Tongue (tissue), 3 donors: ENCODE data around the gene CARS1. TPM values are rescaled to one million over a fixed set of nuclear protein-coding genes. Genes with fewer than 3 reads are reported as not detected.
A peak's percentile ranks its signal among the peaks of the same experiment; 100 is the strongest.

Source experiments
- DNase-seq: peaks from one replicate; pipeline ENCODE4 v3.0.0-alpha.2; 2015
- small RNA-seq: library from RNA; depleted of rRNA; stranded (forward); fragments of <200 nt; gene quantifications from one replicate; pipeline ENCODE3, GENCODE V24; 2014; ENCODE audit warnings: low replicate concordance
- total RNA-seq: library from RNA; depleted of rRNA; stranded (reverse); fragments of >200 nt; gene quantifications from one replicate; pipeline ENCODE4 v1.2.3, GENCODE V29; 2014

Gene CARS1
- total RNA-seq, 1 donor from 2014 or later: 33.7 TPM

GRCh38 chr11:2952290-2952689 is 104.9 kb downstream of the CARS1 start:
- DNase-seq: no peak

- no peak for DNase-seq
Measured at GRCh38 chr11:2951231-2952110, 105.8 kb downstream of the CARS1 start.

Small RNA genes within 50 kb of the gene (small RNA-seq; reads per million reads assigned to genes)
- gene RNU1-91P (not detected), gene SNORA54 (24.1 reads per million, percentile 95 among the genes with 10 or more reads in this experiment)

Other genes starting within 250 kb of the CARS1 start
- 311 TPM for gene CDKN1C, start 171.6 kb downstream of the CARS1 start, total RNA-seq
- gene PHLDA2, start 128.0 kb downstream of the CARS1 start, total RNA-seq: 1.9 TPM
- gene NAP1L4, start 65.1 kb downstream of the CARS1 start, total RNA-seq: 193 TPM
- gene OSBPL5, start 107.9 kb upstream of the CARS1 start, total RNA-seq: 21.8 TPM
- gene MRGPRG, start 161.4 kb upstream of the CARS1 start, total RNA-seq: not detected
- 0.41 TPM for gene MRGPRE, start 175.0 kb upstream of the CARS1 start, total RNA-seq